Neural progenitor cell (in vitro differentiated cells): ENCODE results near the gene ASB15.

Experiments
- EZH2 ChIP-seq: fragments of 200-600 bp; sonication (generic); IDR thresholded peaks from 2 replicates; pipeline ENCODE4 v1.6.1; 2017; ENCODE audit warnings: antibody characterized with exemption, mild to moderate bottlenecking, moderate library complexity
- EZH2phosphoT487 ChIP-seq: fragments of 200-600 bp; sonication (generic); IDR thresholded peaks from 2 replicates; pipeline ENCODE4 v1.6.1; 2017; ENCODE audit warnings: antibody characterized with exemption
- TF ChIP-seq, protein P1 (sequence below): fragments of 200-600 bp; sonication (generic); IDR thresholded peaks from 2 replicates; pipeline ENCODE4 v1.5.1; 2017; ENCODE audit warnings: antibody characterized with exemption, mild to moderate bottlenecking

GRCh38 chr7:123641901-123642300 lies 40.3 kb downstream of the ASB15 start:
- TF ChIP-seq, protein P1, sequence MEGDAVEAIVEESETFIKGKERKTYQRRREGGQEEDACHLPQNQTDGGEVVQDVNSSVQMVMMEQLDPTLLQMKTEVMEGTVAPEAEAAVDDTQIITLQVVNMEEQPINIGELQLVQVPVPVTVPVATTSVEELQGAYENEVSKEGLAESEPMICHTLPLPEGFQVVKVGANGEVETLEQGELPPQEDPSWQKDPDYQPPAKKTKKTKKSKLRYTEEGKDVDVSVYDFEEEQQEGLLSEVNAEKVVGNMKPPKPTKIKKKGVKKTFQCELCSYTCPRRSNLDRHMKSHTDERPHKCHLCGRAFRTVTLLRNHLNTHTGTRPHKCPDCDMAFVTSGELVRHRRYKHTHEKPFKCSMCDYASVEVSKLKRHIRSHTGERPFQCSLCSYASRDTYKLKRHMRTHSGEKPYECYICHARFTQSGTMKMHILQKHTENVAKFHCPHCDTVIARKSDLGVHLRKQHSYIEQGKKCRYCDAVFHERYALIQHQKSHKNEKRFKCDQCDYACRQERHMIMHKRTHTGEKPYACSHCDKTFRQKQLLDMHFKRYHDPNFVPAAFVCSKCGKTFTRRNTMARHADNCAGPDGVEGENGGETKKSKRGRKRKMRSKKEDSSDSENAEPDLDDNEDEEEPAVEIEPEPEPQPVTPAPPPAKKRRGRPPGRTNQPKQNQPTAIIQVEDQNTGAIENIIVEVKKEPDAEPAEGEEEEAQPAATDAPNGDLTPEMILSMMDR: no peak
- TF ChIP-seq EZH2phosphoT487 (no peak), EZH2 (no peak)
